Cerebellar cortex (tissue), 1 donor: Measurements from ENCODE around the gene SPOP.
"Not testable (repeated sequence)": the region's sequence is repeated elsewhere in the genome, so short reads cannot be mapped to it uniquely, and the experiment has no call there.

Experiments
- DNase-seq: peaks from one replicate; pipeline ENCODE4 v3.0.0-alpha.2; 2015; ENCODE audit warnings: low spot score

The SPOP gene

DNA sequence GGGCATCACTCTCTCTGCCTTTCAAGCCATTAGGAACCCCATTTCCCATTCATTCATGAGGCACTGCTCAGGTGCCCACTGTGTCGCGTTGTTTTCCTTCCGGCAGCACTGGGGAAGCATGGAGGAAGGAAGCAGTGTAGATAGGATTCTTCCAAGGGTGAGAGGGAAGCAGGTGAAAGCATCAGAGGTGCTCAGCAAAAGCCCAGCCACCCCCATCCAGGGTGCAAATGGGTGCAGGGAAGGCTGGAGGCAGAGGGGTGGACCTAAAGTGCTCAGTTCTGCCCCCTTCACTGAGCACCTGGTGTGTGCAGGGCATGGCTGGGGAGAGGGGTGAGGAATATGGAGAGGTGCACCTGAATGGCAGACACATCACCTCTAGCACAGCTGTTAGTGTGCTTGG lies 105.7 kb downstream of the SPOP start:
- DNase-seq: peak; percentile 47

DNA sequence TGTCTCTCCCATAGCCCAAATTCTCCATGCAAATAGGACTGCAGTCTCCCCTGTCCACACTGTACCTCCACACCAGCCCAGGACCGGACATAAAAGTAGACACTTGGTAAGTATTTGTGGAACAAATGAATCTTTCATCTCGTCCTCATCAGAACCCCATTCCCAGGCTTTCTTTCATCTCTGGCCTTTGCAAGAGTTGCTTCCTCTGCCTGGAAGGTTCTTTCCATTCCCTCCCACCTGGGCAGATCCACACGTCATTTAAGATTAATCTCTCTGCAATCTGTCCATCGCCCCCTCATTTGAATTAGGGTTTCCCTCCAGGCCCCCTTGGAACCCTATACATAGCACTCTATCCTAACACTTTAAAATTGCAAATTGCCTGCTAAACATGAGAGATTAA lies 106.1 kb downstream of the SPOP start:
- peak; percentile 55 for DNase-seq

- DNase-seq: no peak
These were observed 106.6 kb downstream of the SPOP start for GRCh38 chr17:49571283-49571682.

GRCh38 chr17:49570540-49571242 lies 107.2 kb downstream of the SPOP start:
- DNase-seq: peak; percentile 63

DNA sequence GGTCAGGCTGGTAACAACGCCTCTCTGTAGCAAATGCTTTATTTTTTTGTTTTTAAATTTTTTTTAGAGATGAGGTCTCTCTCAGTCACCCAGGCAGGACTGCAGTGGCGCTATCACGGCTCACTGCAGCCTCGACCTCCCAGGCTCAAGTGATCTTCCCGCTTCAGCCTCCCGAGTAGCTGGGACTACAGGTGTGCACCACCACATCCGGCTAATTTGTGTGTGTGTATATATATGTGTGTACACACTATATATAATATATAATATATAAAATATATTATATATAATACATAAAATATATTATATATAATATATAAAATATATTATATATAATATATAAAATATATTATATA lies 109.2 kb downstream of the SPOP start:
- DNase-seq: not testable (repeated sequence)

DNA sequence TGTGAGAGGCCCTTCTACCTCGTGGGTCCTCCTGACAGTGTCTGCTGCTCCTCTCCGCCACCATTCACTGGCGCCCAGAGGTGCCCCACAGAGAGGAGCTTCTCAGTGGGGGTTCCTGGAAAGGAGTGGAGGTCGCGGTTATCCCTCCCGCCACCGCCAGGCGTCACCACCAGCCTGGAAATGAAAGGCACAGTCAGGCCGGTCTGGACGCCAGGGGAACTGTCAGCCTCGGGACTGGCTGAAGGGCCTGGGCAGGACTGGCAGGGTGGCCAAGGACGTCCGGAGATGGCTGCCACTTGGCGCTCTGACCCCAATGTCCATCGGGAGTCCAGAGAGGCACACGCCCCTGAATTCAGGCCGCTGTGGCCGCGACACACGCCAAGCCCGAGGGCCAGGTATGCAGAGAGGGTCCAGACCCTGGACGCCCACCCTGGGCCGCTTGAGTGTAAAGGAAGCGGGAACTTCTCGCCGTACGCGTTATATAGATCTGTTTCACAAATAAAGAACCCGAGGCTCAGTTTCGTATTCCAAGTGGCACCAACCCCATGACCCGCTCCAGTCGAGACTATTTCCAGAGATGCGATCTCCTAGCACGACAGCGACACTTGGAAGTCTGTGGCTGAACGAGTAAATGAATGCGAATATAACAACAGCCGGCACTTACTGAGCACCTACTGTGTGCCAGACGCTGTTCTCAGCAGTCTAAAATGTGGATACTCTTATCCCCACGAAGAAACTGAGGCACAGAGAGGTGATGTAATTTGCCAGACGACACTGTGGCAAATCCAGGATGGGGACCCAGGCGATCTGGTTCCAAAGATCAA lies 109.8 kb downstream of the SPOP start:
- peak; percentile 88 for DNase-seq

DNA sequence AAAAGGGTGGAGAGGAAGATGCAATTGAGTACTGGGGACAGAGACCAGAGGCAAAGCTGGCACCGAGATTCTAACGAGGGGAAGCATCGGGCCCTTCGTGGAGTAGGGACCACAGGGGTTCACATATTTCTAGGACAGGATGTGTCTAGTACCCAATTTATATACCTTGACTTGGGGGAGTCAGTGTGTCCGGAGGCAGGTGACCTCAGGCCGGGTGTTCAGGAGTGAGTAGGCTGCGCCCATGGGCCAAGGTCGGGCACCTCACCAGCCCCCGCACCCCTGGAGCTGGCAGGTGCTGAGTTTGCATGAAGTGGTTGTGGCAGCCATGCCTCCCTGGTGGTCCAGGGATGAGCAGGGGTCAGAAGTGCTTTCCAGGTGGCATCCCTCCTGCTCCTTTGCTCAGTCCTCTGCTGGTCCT lies 110.8 kb downstream of the SPOP start:
- no peak for DNase-seq

DNA sequence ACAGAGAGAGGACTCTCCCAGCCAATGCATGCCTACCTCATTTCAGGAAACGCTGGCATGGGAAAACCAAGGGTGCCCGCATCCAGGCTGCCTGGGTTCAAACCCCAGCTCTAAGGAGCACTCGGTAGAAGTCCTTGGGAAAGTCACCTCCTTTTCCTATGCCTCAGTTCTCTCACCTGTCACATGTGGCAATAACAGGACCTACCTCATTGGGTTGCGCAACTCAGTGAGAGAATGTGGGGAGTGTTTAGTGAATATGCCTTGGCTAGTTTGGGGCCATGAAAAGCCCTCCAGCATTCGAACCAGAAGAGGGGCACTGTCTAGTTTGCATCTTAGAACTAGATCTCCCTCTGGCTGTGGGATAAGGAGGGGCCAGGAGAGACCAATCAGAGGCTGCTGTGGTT lies 111.2 kb downstream of the SPOP start:
- peak; percentile 55 for DNase-seq

- DNase-seq: peak; percentile 98
These were observed 111.9 kb downstream of the SPOP start for GRCh38 chr17:49565948-49566491.

DNA sequence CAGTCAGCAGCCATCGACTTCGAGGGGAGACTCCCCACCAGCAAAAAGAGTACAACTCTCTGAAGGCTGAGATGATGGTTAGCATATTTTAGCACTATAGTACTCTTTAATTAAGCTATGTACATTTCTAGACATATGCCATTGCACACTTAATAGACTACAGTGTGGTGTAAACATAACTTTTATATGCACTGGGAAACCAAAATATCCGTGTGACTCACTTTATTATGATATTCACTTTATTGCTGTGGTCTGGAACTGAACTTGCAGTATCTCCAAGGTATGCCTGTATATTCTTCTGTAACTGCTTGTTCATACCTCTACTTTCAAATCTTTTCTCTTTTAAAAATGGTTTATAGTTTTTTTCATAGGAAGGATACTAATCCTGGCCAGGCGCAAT lies 113.3 kb downstream of the SPOP start:
- DNase-seq: no peak

- peak; percentile 87 for DNase-seq
These were observed 120.4 kb downstream of the SPOP start for GRCh38 chr17:49557312-49558024.

- DNase-seq: peak; percentile 76
These were observed 121.5 kb downstream of the SPOP start for GRCh38 chr17:49556223-49556943.

- DNase-seq: no peak
These were observed 122.2 kb downstream of the SPOP start for GRCh38 chr17:49555495-49556222.

DNA sequence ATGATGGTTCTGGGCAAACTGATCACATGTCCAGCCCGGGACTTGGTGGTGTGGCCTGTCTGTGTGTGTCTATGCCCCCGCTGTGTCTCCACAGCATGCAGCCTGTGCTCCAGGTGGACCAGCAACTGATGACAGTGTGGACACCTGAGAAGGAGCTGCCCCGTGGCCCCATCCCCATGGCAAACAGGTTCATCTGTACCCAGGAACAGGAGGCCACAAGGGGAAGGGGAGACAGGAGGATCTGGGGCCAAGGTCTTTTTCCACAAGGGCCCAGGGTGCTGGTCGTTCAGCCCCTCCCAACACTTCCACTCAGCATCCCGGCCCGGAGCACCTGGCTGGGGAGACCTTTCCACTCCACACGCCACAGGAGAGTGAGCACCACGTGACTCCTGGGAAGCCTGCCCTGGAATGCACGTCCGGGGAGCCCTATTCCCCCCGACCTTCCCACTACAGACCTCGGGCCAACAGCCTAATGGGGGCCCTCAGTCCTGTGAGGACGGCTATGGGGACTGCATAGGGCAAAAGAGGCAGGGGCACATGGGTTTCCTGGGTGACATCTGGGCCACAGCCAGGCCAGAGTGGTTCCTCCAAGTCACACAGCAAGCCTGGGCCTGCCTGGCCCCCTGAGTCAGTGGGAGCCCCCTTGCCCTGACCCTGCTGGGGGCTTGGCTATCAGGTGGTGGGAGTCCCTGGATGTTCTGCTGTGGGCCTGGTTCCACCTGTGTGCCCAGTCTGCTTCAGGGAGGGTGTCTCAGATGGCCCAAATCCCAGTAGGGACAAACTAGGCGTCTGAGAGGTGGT lies 123.0 kb downstream of the SPOP start:
- DNase-seq: no peak

- DNase-seq: no peak
These were observed 124.1 kb downstream of the SPOP start for GRCh38 chr17:49553676-49554335.

- DNase-seq: no peak
These were observed 125.7 kb downstream of the SPOP start for GRCh38 chr17:49552070-49552751.

- DNase-seq: no peak
These were observed 126.5 kb downstream of the SPOP start for GRCh38 chr17:49551221-49552069.

GRCh38 chr17:49550764-49551163 lies 127.1 kb downstream of the SPOP start:
- not testable (repeated sequence) for DNase-seq
